GM19438 (cell line): ENCODE results near the gene AP3D1.

ENCODE experiments used
- ATAC-seq: cut with Tn5 transposase; IDR thresholded peaks from one replicate; pipeline ENCODE4 v1.9.1; 2021; ENCODE audit warnings: low read depth; ENCODE audit not compliant: unreplicated experiment

The AP3D1 gene

DNA sequence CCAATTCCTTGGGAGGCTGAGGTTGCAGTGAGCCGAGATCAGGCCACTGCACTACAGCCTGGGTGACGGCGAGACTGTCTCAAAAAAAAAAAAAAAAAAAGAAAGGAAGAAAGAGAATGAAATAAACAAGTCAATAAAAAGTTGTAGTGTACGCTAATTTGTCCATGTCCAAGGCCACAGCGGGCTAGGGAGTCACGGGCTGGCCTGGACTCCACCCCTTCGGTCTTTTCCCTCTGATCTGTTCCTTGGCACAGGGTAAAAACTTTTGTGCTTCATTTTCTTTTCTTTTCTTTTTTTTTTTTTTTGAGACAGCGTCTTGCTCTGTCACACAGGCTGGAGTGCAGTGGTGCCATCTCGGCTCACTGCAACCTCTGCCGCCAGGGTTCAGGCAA is 80.9 kb downstream of the AP3D1 start:
- no peak for ATAC-seq

DNA sequence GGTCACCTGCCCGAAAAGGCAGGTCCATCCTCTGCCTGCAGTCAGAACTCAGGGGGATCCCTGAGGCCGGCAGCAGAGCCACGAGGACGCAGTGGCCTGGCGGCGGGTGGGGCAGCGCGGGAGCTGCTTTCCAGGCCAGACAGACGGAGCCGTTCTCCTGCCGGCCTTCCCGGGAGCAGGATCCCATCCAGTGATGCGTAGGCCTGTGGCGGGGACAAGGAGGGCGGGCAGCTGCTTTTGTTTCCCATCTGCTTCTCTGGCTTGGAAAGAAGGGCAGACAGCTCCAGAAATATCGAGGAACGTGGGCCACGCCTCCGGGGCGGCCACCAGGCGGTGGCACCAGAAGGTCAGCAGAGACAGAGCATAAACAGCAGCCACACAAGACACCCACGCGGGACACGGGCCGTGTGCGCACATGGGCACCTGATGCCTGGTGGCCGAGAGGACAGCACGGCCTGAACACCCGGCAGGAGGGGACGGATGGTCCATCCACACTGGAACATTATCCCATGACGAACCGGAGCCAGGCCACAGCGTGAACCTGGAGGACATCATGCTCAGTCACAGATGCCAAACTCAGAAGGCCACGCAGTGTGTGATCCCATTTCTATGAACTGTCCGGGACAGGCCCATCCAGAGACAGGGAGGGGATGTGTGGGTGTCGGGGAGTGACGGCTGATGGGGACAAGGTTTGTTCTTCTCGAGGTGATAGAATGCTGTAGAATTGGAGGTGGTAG is 86.4 kb downstream of the AP3D1 start:
- no peak for ATAC-seq

DNA sequence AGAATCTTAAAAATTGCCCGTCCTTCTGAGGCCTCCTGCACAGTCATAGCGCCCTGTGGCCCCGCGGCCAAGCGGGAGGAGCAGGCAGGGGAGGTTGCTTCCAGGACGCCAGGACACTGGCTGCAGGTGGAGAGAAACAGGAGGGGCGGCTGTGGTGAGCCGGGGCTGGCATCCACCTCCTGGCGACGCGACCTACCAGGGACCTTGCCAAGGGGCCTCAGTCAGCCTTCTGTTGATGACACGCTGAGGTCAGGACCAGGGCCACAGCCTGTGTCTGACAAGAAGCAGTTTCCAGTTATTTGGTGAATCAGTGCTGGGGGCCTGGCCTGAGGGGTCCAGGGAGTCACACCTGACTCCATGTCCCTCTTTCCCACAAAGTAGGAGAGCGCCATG is 87.0 kb downstream of the AP3D1 start:
- ATAC-seq = no peak

DNA sequence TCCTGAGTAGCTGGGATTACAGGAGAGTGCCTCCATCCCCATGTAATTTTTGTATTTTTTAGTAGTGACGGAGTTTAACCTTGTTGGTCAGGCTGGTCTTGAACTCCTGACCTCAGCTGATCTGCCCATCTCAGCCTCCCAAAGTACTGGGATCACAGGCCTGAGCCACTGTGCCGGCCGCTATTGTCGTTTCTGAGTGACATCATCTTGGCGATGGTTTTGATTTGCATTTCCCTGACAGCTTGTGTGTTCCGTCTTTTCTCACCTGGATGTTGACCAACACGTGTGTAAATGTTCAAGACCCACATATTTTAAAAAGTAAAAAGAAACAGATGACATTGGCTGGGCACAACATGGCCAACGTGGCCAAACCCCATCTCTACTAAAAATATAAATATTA is 87.5 kb downstream of the AP3D1 start:
- ATAC-seq = no peak

DNA sequence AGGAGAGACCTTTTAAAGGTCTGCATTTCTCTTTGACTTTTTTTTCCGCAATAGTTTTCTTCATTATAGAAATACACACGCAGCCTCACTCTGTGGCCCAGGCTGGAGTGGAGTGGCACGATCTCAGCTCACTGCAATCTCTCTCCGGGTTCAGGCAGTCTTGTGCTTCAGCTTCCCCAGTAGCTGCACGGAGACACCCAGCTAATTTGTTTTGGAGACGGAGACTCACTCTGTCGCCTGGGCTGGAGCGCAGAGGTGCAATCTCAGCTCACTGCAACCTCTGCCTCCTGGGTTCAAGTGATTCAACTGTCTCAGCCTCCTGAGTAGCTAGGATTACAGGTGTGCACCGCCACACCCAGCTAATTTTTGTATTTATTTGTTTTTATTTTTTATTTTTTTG is 88.6 kb downstream of the AP3D1 start:
- no peak for ATAC-seq

DNA sequence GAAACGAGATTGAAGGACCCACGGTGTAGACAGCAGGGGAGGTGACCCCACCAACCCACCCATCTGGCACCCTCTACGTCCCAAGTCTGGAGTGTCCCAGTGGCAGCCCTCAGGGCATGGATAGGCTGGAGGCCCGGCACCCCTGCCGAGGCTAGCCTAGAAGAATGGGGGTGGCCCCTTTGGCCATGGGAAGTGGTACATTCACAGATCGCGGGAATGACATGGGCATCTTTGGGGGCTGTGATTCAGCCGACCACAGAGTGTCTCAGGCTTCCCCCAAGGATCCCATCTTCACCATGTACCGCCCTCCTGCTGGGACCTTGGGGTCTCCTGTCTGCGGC is 89.0 kb downstream of the AP3D1 start:
- no peak for ATAC-seq

DNA sequence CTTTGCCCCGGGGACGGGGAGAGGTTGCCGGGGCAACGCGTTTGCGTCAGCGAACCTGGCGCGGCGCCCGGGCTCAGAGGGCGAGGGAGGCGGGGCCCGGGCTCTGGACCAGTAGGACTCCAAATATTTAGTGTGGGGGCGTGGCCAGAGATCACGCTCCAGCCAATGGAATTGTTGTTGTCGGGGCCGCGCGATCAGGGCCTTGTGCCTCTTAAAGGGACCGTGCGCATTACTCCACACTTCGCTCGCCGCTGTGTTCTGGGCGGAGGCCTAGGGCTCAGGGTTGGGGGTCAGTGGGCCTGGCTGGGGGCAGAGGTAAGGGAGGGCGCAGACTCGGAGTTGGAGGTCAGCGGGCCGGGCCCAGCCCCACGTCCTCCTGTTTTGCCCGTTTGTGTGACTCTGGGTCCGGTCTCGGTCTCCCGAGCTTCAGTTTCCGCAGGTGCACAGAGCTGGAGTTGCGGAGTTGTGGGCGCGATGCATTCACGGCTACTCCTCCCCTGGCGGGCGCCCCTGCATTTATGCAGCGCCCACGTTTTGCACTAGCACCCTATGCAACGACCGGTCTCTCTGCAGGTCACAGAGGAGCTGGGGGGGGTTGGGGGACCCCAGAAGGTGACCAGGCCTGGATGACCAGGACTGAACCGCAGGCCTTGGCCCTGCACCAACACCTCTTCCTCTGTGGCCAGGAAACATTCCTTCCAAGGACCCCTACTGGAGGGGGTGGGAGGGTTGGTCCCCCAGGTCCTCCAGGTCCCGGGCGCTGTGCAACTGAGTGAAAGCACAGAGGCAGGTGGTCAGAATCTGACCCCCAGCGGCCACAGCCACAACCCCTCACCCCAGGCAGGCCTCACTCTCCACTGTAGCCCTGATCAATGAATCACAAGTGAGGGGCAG is 89.6 kb downstream of the AP3D1 start:
- peak; percentile 60 for ATAC-seq

DNA sequence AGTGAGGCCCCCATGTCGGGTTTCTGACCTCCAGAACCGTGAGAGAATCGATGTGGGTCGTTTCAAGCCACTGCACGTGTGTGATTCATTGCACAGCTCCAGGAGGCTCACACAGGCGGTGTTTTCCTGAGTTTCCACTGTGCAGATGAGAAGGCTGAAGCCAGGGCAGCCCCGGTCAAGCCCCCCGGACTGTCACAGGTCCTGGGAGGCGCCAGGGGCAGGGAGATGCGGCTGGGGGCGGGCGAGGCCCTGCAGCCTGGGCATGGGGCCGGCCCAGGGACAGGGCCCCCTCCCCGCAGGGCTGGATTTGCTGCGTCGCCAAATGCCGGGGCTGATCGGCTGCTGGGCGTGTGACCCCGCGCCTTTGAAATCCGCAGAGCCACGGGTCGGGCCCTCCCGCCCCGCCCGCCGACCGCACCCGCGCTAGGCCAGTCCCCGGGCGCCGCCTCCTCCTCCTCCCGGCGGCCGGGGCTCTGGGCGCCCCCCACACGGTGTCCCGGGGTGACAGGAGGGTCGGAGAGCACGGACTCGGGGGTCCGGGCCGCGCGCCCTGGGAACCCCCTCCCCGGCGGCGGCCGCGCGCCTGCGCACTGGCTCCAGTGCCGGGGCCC is 90.4 kb downstream of the AP3D1 start:
- ATAC-seq = peak; percentile 16

DNA sequence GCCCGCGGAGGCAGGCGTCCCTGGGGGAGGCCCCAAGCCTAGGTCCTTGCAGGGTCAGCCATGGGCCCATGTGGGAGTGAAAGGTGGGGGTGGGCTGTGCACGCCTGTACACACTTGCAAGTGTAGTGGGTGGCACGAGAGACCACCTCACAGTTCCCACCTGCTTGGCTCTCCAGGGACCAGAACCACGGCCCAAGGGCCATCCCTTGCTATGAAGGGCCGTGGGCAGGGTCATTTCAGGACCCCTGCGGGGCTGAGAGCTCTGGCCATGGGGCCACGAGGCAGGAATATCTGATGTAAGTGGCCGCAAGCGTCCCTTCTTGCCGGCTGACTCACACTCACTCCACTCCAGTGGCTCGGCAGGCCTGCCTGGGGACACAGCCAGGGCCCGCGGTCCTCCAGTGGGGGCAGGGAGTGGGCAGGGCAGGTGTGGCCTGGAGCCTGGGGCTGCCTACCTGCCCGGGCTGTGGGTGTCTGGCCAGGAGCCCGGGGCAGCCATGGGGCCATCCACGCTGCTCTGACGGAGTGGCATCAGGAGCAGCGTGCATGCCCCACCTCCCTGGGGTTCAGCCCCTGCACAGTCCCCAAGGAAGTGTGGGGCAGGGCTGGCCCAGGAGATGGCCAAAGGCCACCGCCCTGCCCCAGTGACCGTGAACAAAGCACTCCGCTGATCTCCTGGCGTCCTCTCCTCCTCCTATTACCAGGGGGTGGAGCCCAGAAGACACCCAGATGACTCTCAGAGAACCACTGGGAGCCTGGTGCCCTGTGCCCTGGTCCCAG is 91.8 kb downstream of the AP3D1 start:
- ATAC-seq = no peak

DNA sequence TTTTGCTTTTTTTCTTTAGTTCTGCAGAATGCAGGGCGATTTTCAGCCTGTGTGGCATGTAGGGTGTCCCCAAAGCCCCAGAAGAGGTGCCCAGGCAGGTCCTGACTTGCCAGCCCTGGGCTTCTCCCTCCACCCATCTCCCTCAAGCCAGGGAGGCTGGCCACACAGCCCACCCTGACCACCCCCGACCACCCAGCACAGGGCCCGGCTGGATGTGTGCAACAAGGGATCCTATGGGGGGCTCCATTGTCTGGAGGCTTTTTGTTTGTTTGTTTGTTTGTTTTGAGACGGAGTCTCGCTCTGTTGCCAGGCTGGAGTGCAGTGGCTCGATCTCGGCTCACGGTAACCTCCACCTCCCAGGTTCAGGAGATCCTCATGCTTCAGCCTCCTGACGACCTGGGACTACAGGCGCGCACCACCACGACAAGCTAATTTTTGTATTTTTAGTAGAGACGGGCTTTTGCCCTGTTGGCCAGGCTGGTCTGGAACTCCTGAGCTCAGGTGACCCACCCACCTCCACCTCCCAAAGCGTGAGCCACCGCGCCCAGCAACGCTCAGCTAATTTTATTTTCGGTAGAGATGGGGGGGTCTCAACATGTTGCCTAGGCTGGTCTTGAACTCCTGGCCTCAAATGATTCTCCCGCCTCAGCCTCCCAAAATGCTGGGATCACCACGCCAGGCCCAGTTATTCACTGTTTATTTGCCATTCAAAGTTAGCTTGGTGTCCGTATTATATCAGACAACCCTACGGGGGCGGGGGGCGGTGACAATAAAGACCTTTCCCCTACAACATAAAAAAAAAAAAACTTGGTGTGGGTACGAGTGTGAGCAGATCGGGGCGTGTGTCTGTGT is 92.6 kb downstream of the AP3D1 start:
- no peak for ATAC-seq

DNA sequence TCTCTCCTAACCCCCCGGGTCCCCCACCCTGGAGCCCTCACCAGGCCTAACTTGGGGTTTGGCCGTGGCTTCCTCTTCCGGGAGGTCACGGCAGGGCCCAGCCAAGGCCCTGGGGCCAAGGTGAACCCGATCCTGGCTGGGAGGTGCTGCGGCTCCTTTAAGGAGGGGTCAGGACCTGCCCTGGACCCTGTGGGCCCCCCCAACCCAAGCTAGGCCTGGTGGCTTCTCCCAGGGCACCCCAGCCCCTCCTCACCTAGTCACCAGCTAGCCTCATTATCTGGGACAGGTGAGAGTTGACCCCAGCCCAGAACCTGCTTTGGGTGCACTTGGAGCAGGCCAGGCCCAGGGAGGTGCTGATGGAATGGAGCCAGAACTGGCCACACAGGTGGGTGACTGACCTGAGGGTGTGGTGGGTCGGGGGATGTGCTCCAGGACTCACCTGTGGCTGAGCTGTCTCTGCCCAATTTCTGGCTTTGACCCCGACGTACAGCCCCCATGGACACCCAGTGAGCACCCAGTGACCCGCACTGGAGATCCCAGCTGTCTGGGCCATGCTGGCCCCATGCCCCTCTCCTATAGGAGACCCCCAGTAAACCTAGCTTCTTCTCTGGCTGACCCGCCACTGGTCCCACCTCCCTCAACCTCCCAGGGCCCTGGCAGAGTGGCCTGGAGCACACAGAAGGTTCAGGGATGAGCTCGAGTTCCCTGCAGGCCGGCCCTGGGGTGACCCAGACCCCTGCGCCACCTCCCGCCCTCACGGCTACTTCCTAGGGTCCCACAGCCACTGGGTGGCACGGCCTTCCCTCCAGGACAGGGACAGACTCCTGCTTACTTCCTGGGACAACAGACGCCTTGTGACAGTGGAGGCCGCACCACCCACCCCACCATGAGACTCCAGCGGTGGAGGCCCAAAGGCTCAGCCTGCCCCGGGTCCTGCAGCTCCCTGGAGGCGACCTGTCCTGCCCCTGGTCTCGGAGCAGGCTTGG is 93.6 kb downstream of the AP3D1 start:
- no peak for ATAC-seq

DNA sequence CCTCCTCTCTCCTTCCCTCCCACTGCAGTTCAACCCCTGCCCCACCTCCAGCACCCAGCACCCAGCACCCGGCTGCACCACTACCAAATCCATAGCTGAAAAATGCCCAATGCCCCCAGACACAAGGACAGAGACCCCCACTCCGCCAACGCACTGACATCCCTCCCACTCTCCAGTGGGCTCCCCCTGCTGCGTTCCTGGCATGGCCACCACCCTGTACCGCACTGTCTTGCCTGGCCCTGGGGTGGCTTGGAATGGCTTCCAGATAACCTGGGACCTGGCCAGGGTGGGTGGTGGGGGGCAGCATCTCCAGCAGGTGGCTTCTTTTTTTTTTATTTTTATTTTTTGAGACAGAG is 94.6 kb downstream of the AP3D1 start:
- no peak for ATAC-seq

DNA sequence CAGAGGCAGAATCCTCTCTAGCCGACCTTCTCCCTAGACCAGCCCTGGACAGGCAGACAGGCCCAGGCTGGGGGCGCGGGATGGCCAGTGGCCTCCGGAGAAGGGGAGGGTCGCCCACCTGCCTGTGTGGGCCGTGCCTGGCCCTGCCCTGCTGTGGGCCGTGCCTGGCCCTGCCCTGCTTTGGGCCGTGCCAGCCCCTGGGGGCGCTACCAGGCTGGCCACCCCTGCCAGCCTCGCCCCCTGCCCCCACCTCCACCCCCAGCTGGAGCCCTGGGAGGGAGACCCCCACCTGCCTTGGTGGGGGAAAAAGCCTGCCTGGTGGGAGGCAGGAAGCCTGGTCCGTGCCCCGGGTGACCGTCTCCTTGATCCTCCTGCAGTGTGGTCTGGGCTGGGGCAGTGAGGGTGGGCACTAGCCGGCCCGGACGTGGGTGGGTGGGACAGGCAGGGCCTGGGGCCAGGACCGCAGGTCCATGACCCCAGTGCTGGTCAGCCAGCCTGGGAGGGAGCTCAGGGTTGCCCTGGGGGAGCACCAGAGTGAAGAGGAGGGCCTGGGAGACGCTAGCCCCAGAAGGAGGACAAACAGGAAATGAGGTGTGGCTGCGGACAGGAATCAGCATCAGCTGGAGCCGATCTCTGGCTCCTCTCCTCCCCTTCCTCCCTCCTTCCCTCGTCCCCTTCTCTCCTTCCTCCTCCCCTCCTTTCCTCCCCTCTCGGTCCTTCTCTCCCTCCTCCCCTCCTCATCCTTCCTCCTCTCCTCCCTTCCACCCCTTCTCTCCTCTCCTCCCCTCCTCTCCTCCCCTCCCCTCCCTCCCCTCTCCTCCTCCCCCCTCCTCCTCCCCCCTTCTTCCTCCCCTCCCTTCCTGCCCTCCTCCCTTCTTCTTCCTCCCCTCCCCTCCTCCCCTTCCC is 95.2 kb downstream of the AP3D1 start:
- no peak for ATAC-seq

DNA sequence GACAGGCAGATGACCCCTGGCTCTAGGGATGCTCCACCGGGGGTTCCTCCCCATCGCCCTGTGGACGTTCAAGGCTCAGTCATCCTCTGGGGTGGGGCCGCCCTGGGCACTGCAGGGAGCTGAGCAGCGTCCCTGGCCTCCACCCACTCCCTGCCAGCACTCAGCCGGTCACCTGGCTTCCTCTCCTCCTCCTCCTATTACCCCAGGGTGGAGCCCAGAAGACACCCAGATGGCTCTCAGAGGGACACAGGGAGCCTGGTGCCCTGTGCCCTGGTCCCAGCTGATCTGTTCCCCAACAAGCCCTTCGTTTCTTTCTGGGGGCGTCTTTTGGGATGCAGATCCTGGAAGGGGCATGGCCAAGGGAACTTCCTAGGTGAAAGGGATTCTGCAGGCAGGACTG is 96.6 kb downstream of the AP3D1 start:
- no peak for ATAC-seq

DNA sequence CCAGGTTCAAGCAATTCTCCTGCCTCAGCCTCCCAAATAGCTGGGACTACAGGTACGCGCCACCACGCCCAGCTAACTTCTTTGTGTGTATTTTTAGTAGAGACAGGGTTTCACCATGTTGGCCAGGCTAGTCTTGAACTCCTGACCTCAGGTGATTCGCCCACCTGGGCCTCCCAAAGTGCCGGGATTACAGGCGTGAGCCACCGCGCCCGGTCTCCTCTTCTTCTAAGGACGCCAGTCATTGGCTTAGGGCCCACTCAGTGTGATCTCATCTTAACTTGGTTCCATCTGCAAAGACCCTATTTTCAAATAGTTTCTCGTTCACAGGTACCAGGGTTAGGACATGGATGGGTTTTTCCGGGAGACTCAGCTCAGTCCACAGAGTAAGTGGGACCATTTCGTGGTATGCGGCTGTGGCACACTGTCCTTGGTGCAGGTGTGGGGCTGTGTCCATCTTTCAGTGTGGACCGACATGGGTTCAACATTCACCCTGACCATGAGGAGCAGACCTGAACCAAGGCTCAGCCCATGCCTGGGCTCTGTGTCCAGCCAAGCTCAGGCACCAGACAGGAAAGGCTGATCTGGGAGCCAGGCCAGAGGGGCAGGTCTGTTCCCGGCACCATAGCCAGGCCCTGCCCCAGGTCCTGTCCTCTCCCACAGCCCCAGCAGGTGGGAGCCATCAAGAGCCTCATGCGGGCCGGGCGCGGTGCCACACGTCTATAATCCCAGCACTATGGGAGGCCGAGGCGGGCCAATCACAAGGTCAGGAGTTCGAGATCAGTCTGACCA is 97.6 kb downstream of the AP3D1 start:
- ATAC-seq = no peak

DNA sequence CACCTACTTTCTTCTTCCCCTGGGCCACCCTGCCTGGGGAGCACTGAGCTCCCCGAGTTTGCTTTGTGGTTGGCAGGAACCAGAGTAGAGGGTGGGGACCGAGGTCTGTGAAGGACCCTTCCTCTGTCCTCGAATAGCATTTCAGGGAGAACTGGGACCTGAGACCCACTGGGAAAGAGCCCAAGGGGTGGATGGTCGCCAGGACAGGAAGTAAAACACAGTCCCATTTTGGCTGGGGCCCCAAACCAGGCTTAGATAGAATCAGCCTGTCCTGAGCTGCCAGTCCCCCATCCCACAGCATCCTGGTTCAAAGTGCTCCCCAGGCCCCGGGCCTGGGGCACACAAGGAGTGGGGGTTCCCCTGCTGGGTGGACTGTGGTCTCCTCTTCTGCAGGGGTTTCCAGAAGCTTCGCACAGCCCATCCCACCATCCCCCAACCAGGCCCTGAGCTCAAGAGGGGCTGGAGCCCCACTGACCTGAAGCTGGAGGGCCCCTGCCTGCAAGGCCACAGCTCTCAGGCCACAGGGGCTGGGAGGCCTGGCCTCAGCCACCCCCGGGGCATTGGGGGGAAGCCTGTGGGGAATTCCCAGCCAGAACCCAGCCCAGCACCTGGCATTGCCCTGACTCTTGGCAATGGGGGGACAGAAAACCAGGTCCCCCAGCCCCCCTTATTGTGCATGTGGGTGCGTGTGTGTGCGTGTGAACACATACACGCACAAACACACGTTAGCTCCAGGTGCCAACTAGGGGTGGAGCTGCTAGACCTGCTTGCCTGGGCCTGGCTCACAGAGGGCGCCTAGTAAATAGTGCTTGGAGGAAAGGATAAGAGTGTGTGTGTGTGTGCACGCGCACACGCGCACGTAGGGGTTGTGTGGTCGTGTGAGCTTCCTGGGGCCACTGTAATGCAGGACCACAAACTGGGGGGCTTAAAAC is 99.3 kb downstream of the AP3D1 start:
- ATAC-seq = no peak
